Measurements from ENCODE around the gene ARHGAP8. TPM values are rescaled to one million over a fixed set of nuclear protein-coding genes. Genes with fewer than 3 reads are reported as not detected.
"Not testable (repeated sequence)": the region's sequence is repeated elsewhere in the genome, so short reads cannot be mapped to it uniquely, and the experiment has no call there.

Gene ARHGAP8
- total RNA-seq, 2 donors from 2014 or later: 2.3 TPM; not detected in 1

GRCh38 chr22:44731357-44731970, 20.9 kb upstream of the ARHGAP8 start:
- no peaks in the 10 kb centered on the region for H3K4me1 Mint-ChIP-seq
- H3K4me3 Mint-ChIP-seq: no peak overlapping the region
- no peaks in the 10 kb centered on the region for H3K36me3 Mint-ChIP-seq (ENCODE audit: low read depth)
- no peak overlapping the region for H3K27ac Mint-ChIP-seq
- no peaks in the 10 kb centered on the region for H3K27me3 Mint-ChIP-seq
- ATAC-seq (replicated peaks): no peak
- no peaks in the 10 kb centered on the region for H3K9me3 Mint-ChIP-seq

GRCh38 chr22:44732017-44732561, 20.3 kb upstream of the ARHGAP8 start:
- Mint-ChIP-seq H3K36me3 (ENCODE audit: low read depth) (no peaks in the 10 kb centered on the region), H3K9me3 (no peaks in the 10 kb centered on the region), H3K27me3 (no peaks in the 10 kb centered on the region), H3K27ac (no peak overlapping the region), H3K4me1 (no peaks in the 10 kb centered on the region), H3K4me3 (no peak overlapping the region)
- no peak for ATAC-seq (replicated peaks)

- Mint-ChIP-seq H3K4me3 (no peak overlapping the region), H3K9me3 (no peaks in the 10 kb centered on the region), H3K27me3 (no peaks in the 10 kb centered on the region), H3K36me3 (ENCODE audit: low read depth) (no peaks in the 10 kb centered on the region), H3K27ac (no peak overlapping the region), H3K4me1 (no peaks in the 10 kb centered on the region)
- no peak for ATAC-seq (replicated peaks)
Measured at GRCh38 chr22:44732661-44733060, 19.7 kb upstream of the ARHGAP8 start.

- Mint-ChIP-seq H3K4me1 (no peaks in the 10 kb centered on the region), H3K4me3 (no peak overlapping the region), H3K9me3 (no peaks in the 10 kb centered on the region), H3K27me3 (no peaks in the 10 kb centered on the region), H3K27ac (no peak overlapping the region), H3K36me3 (ENCODE audit: low read depth) (no peaks in the 10 kb centered on the region)
- no peak for ATAC-seq (replicated peaks)
Measured at GRCh38 chr22:44733426-44734106, 18.8 kb upstream of the ARHGAP8 start.

- H3K36me3 Mint-ChIP-seq (ENCODE audit: low read depth): no peaks in the 10 kb centered on the region
- no peak overlapping the region for H3K27ac Mint-ChIP-seq
- H3K4me3 Mint-ChIP-seq: no peak overlapping the region
- no peaks in the 10 kb centered on the region for H3K27me3 Mint-ChIP-seq
- no peak for ATAC-seq (replicated peaks)
- H3K9me3 Mint-ChIP-seq: no peaks in the 10 kb centered on the region
- H3K4me1 Mint-ChIP-seq: no peaks in the 10 kb centered on the region
Measured at GRCh38 chr22:44734278-44734677, 18.1 kb upstream of the ARHGAP8 start.

GRCh38 chr22:44734801-44735517, 17.4 kb upstream of the ARHGAP8 start:
- no peak overlapping the region for H3K27ac Mint-ChIP-seq
- no peaks in the 10 kb centered on the region for H3K9me3 Mint-ChIP-seq
- no peak overlapping the region for H3K4me3 Mint-ChIP-seq
- no peaks in the 10 kb centered on the region for H3K27me3 Mint-ChIP-seq
- no peaks in the 10 kb centered on the region for H3K36me3 Mint-ChIP-seq (ENCODE audit: low read depth)
- no peaks in the 10 kb centered on the region for H3K4me1 Mint-ChIP-seq
- no peak for ATAC-seq (replicated peaks)

GRCh38 chr22:44735518-44736428, 16.6 kb upstream of the ARHGAP8 start:
- Mint-ChIP-seq H3K4me1 (no peaks in the 10 kb centered on the region), H3K9me3 (no peaks in the 10 kb centered on the region), H3K4me3 (no peak overlapping the region), H3K36me3 (ENCODE audit: low read depth) (no peaks in the 10 kb centered on the region), H3K27me3 (no peaks in the 10 kb centered on the region), H3K27ac (peak overlapping the region; percentile 50)
- ATAC-seq (replicated peaks): peak; percentile 74

GRCh38 chr22:44736581-44737405, 15.6 kb upstream of the ARHGAP8 start:
- Mint-ChIP-seq H3K36me3 (ENCODE audit: low read depth) (no peaks in the 10 kb centered on the region), H3K27ac (no peak overlapping the region), H3K27me3 (no peaks in the 10 kb centered on the region), H3K4me1 (no peaks in the 10 kb centered on the region), H3K4me3 (no peak overlapping the region), H3K9me3 (no peaks in the 10 kb centered on the region)
- no peak for ATAC-seq (replicated peaks)

GRCh38 chr22:44737406-44738346, 14.7 kb upstream of the ARHGAP8 start:
- Mint-ChIP-seq H3K36me3 (ENCODE audit: low read depth) (no peaks in the 10 kb centered on the region), H3K27me3 (no peaks in the 10 kb centered on the region), H3K9me3 (no peaks in the 10 kb centered on the region), H3K27ac (no peak overlapping the region), H3K4me1 (no peaks in the 10 kb centered on the region), H3K4me3 (no peak overlapping the region)
- ATAC-seq (replicated peaks): no peak

GRCh38 chr22:44738347-44738715, 14.0 kb upstream of the ARHGAP8 start:
- Mint-ChIP-seq H3K27ac (no peak overlapping the region), H3K9me3 (no peaks in the 10 kb centered on the region), H3K27me3 (no peaks in the 10 kb centered on the region), H3K4me1 (no peaks in the 10 kb centered on the region), H3K36me3 (ENCODE audit: low read depth) (no peaks in the 10 kb centered on the region), H3K4me3 (no peak overlapping the region)
- no peak for ATAC-seq (replicated peaks)

- Mint-ChIP-seq H3K27me3 (no peaks in the 10 kb centered on the region), H3K9me3 (no peaks in the 10 kb centered on the region), H3K27ac (no peak overlapping the region), H3K36me3 (ENCODE audit: low read depth) (no peaks in the 10 kb centered on the region), H3K4me1 (no peaks in the 10 kb centered on the region), H3K4me3 (no peak overlapping the region)
- ATAC-seq (replicated peaks): no peak
Measured at GRCh38 chr22:44739024-44739423, 13.4 kb upstream of the ARHGAP8 start.

- not testable (repeated sequence) for H3K4me3 Mint-ChIP-seq
Measured at GRCh38 chr22:44739666-44740065, 12.7 kb upstream of the ARHGAP8 start.

GRCh38 chr22:44740307-44740706, 12.1 kb upstream of the ARHGAP8 start:
- Mint-ChIP-seq H3K9me3 (no peaks in the 10 kb centered on the region), H3K4me1 (no peaks in the 10 kb centered on the region), H3K27me3 (no peaks in the 10 kb centered on the region), H3K36me3 (ENCODE audit: low read depth) (no peaks in the 10 kb centered on the region), H3K4me3 (no peak overlapping the region), H3K27ac (no peak overlapping the region)
- no peak for ATAC-seq (replicated peaks)

More at GRCh38 chr22:44739666-44740065, 12.7 kb upstream of the ARHGAP8 start:
- not testable (repeated sequence) for H3K27ac Mint-ChIP-seq; H3K27me3 Mint-ChIP-seq; H3K36me3 Mint-ChIP-seq (ENCODE audit: low read depth); H3K9me3 Mint-ChIP-seq; H3K4me1 Mint-ChIP-seq; ATAC-seq (replicated peaks)

Data from activated T-helper 17 cell treated with anti-CD3 and anti-CD28 coated beads, Interleukin-2, amount 50 U/mL, for 72 hours (primary cell).